BLaER1 treated with 17β-estradiol and CSF1 and Interleukin-3, amounts not matched to agents 10 nM and 100 nM (cell line): ENCODE results near the gene SLC26A3.

Experiments used
- H3K27ac ChIP-seq, 11 experiments: shearing (Covaris generic); formaldehyde crosslinking; 2 replicates each; pipeline ENCODE4 v1.8.1; 2022
- H3K27me3 ChIP-seq, 11 experiments: shearing (Covaris generic); formaldehyde crosslinking; 2 replicates each; pipeline ENCODE4 v1.8.1; 2022
- H3K36me3 ChIP-seq, 11 experiments: shearing (Covaris generic); formaldehyde crosslinking; 2 replicates each; pipeline ENCODE4 v1.8.1; 2022
- H3K4me1 ChIP-seq, 10 experiments: shearing (Covaris generic); formaldehyde crosslinking; 2 replicates each; pipeline ENCODE4 v1.8.1; 2022
- H3K4me2 ChIP-seq, 11 experiments: shearing (Covaris generic); formaldehyde crosslinking; 2 replicates each; pipeline ENCODE4 v1.8.1; 2022
- H3K4me3 ChIP-seq, 10 experiments: shearing (Covaris generic); formaldehyde crosslinking; 2 replicates each; pipeline ENCODE4 v1.8.1; 2022
- H3K9ac ChIP-seq, 11 experiments: shearing (Covaris generic); formaldehyde crosslinking; 2 replicates each; pipeline ENCODE4 v1.8.1; 2022
- H3K9me3 ChIP-seq, 11 experiments: shearing (Covaris generic); formaldehyde crosslinking; replicated peaks in 1 of 11; 2 replicates each; pipeline ENCODE4 v1.8.1; 2022
- H4K20me1 ChIP-seq, 11 experiments: shearing (Covaris generic); formaldehyde crosslinking; 2 replicates each; pipeline ENCODE4 v1.8.1; 2022
- Cebpa-rat ChIP-seq, 11 experiments: shearing (Covaris generic); IDR thresholded peaks; 2 replicates each; pipeline ENCODE4 v1.8.1; 2022

The SLC26A3 gene

DNA sequence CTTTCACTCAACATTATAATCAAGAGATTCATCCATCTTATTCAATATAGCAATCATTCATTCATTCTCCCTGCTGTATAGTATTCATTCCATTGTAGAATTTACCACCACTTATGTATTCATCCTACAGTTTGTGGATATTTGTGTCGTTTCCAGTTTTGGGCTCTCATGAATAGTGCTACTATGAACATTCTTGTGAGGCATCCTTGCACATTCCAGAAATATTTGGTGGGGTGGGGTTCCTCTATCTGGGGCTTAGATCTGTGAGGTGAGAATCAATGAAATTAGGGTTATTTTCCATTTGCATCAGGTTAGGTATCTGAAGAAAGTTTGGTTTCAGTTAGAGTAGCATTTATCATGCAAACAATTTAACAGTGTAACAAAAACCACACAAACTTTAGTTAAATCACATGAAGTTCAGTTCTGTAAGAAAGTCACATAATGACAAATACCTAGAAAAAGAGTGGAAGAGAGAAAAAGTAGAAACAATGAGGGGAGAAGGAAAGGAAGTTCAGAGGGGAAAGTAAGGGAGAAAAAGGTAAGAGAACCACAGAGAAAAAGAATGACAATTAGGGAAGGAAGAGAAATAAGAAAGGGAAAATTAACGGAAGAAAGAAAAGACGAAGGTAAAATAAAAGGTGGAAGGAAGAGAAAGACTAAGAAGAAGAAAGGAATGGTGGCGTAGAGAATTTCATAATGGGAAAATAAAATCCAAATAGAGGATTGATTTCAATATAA is 84.4 kb downstream of the SLC26A3 start:
- H3K4me1 ChIP-seq: no peaks in the 10 kb centered on the region
- H3K4me3 ChIP-seq: no peak overlapping the region
- H3K27ac ChIP-seq: no peak overlapping the region
- no peaks in the 10 kb centered on the region for H4K20me1 ChIP-seq
- no peaks in the 10 kb centered on the region for H3K36me3 ChIP-seq
- H3K4me2 ChIP-seq: no peak overlapping the region
- H3K9me3 ChIP-seq: no peaks in the 10 kb centered on the region
- TF ChIP-seq Cebpa-rat (IDR thresholded peaks at IDR 0.05): no peak
- no peak overlapping the region for H3K9ac ChIP-seq
- no peaks in the 10 kb centered on the region for H3K27me3 ChIP-seq

DNA sequence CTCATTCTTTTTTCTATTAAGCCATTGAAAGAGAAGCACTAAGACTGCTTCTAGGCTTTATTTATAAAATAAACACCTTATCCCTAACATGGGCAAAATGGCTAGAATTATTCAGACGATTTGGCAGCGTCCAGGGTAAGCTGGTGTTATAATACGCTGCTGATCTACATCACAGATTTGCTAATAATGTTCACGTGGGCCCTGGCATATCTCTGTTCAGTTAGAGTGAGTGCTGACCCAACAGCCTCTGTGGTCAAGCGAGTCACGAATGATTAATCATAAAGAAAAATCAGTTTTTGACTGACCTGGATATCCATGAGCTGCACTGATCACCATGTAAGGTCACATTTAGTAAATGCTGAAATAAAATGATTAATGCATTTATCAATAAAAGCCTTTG is 87.5 kb downstream of the SLC26A3 start:
- TF ChIP-seq Cebpa-rat (IDR thresholded peaks at IDR 0.05): no peak
- H3K27ac ChIP-seq: no peak overlapping the region

More for the DNA sequence above, 87.5 kb downstream of the SLC26A3 start:
- H3K9me3 ChIP-seq: no peaks in the 10 kb centered on the region
- H3K27me3 ChIP-seq: no peaks in the 10 kb centered on the region
- H3K4me2 ChIP-seq: no peak overlapping the region
- no peaks in the 10 kb centered on the region for H3K4me1 ChIP-seq
- no peak overlapping the region for H3K4me3 ChIP-seq
- H3K9ac ChIP-seq: no peak overlapping the region
- H3K36me3 ChIP-seq: no peaks in the 10 kb centered on the region
- H4K20me1 ChIP-seq: no peaks in the 10 kb centered on the region
